Activated gamma-delta T cell treated with anti-CD3 and anti-CD28 coated beads, Interleukin-2, amount 50 U/mL, for 16 hours (primary cell): ENCODE measurements around the gene ACTRT2.

Experiments used
- DNase-seq: peaks from one replicate; pipeline ENCODE4 v3.0.0-alpha.2; 2020; ENCODE audit warnings: low read depth

Gene ACTRT2

GRCh38 chr1:3018576-3018975 is 2.7 kb upstream of the ACTRT2 start:
- DNase-seq: no peak

DNA sequence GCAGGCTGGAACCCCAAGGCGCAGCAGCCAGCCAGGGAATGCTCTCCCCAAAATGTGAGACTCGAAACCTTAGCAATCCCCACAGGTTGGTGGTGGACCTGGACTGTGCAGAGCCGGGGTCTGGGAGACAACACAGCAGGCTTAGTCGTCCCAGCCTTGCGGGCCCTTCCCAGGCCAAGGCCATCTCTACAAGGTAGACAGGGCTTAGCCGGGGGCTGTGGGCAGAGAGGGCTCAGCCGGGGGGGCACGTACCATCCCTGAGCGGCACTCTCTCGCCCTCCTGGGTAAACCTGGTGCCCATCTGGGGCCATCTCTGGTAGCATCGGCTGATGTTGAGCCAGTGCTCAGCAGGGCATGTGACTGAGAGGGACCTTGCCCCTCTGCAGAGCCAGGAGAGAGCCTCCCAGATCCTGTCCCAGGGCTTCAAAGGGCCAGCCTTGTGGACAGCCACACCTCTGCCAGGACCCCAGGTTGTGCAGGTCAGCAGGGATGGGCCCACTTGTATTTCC is 2.2 kb upstream of the ACTRT2 start:
- DNase-seq: no peak

DNA sequence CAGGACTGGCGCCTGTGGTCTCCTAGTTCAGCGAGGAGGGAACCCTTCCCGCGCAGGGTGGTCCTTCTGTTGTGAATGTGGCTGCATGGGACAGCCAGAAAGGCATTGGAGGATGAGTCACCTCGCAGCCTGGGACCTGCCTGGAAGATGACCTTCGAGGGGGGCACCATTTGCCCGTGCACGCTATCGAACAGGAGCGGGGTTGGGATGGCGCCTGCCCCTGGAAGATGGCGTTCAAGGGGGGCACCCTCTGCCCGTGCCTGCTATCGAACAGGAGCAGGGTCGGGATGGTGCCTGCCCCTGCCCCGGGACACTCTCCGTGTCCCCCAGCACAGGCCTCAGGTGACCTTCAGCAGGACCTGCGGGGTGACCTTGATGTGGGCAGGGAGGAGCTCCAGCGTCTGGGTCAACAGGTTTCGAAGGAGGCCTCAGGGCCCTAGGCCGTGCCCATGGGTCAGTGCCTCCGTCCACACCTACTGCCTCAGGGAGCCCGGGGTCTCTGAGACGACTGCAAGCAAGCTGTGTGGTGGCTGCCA is 1.7 kb upstream of the ACTRT2 start:
- no peak for DNase-seq

DNA sequence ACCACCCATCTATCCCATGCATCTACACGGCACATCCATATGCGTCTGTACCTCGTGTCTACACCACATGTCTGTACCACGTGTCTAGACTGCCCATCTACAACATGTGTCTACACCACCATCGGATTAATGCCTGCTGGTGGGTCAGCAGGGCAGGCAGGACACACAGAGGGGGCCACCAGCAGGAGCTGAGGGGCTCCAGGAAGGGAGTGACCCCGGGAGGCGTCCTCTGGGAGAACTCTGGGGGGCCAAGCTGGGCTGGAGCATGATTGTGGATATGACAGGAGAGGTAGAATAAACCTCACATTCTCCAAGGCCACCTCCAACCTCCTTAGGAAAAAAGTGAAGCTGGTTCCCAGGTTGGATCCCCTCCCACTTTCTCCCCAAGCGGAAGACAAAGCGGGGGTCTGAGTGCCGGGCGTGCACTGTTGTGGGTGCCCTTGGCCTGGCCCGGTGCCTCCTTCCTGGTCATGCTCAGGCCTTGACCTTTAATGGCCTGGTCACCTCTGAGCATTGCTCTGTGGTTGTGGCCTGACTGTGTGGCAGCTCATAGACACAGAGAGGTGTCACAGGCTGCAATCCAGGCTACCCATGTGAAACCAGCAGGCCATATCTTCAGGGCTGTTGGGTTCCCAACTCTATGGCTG is 881 bp upstream of the ACTRT2 start:
- DNase-seq: no peak

- DNase-seq: no peak
Measured at GRCh38 chr1:3021801-3022401, 634 bp downstream of the ACTRT2 start.

- no peak for DNase-seq
Measured at GRCh38 chr1:3022511-3022973, 1.3 kb downstream of the ACTRT2 start.

DNA sequence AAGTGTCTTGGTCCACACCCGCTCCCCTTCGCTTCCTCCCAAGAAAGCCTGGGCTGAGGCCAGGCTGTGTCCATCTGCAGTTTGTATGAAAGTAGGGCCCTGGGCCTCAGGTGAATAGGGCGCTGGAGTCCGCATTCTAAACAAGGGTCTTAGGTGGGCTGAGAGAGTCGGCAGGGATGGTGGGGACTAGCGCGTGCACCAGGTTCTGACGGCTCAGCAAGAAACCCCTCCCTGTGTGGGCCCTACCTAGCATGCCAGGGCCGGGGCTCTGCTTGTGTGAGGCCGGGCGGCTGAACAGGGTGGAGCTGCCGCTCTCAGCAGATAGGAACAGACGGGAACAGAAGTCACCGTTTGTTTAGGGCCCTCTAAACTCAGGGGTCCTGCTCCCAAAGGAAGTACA is 1.7 kb downstream of the ACTRT2 start:
- no peak for DNase-seq

GRCh38 chr1:3024019-3024418 is 2.8 kb downstream of the ACTRT2 start:
- no peak for DNase-seq

GRCh38 chr1:3024588-3024987 is 3.3 kb downstream of the ACTRT2 start:
- no peak for DNase-seq

DNA sequence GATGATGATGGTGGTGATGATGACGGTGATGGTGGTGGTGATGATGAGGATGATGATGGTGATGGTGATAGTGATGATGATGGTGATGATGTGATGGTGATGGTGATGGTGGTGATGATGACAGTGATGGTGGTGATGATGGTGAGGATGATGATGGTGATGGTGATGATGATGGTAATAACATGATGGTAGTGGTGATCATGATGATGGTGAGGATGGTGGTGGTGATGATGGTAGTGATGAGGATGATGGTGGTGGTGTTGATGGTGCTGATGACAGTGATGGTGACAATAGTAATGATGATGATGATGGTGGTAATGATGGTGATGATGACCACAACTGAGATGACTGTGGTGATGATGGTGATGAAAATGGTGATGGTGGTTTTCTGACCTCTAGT is 4.9 kb downstream of the ACTRT2 start:
- no peak for DNase-seq

- DNase-seq: no peak
Measured at GRCh38 chr1:3026581-3027391, 5.5 kb downstream of the ACTRT2 start.

DNA sequence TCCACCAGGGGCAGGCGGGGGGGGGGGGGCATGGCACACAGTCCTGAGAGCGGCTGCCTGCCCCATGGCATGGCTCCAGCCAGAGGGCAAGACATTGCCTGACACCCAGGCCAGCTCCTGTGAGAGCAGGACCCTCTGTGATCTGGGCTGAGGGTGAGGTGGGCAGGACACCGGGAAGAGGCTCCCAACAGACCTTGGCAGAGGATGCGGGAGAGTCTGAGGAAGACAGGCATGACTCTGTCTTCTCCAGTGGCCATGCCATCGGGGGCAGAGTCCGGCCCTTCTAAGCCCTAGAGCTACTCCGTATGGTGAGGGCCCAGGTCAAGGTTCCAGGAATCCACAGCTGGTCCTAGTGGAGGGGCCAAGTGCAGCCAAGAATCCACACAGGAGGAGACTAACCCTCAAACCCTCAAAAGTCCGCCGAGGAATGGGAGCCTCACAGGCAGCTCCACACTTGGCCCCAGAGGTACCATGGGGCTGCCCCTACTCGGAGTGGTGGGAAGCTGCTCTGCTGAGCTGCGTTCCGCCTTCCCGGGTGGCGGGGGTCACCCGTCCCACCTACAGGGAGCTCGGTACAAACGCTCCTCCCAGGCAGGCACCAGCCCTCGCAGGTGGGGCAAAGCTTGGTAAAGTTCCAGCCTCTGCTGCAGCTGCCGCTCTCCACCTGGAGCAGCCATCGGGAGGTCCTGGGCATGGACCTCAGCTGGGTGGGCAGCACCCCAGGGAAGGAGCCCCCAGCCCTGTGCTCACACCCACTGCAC is 6.5 kb downstream of the ACTRT2 start:
- DNase-seq: no peak

DNA sequence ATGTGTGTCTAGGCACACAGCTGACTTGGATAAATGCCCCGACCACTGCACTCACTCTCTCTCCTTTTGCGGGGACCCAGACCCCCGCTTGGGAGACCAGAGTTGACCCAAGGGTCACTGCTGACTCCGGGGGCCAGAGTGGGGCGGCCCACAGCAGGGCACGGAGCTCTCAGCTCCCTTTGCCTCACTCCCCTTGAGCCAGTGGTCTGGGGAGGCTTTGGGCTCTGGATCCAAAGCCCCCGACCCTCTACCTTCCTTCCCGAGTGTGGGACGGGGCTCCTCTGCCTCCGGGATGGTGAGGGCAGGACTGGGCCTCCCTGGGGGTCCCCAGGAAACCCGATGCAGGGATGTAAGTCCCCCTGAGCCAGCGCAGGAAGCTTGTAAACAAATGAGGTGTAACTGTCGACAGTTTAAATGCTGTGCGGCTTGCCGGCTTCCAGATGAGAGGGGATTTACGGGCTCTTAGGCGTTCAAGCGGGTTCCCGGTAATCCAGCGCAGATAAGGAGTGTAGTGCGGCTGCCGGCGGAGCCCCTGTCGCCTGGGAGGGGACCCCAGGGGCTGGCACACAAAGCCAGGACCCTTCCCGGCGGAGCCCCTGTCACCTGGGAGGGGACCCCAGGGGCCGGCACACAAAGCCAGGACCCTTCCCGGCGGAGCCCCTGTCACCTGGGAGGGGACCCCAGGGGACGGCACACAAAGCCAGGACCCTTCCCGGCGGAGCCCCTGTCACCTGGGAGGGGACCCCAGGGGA is 7.4 kb downstream of the ACTRT2 start:
- DNase-seq: no peak

- no peak for DNase-seq
Measured at GRCh38 chr1:3029481-3029961, 8.3 kb downstream of the ACTRT2 start.

DNA sequence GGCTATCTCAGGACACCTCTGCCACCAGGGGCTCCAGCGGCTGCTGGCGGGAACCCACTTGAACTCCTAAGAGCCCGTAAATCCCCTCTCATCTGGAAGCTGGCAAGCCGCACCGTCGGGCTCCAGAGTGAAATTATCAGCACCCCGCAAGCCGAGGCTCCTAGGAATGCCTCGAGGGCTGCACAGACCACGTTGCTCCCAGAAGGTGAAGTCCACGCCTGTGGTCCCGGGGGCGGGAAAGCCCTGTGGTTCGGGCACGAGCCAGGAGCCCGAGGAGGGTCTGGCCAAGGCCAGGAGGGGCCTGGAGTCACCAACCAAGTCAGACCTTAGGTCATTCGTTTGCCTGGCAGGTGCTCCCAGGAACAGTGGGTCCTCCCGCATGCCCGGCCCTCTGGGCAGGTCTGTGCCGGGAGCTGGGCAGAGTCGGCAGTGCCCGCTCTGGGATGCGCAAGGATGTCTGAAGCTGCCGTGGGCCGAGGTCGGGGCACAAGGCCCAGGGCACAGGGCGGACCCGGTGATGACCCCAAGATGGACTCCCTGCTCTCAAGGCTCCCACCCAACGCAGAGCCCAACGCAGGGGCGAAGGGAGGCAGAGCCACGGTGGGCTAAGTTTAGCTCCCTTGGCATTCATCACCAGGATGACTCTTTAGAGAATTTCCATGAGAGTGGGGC is 8.9 kb downstream of the ACTRT2 start:
- no peak for DNase-seq

DNA sequence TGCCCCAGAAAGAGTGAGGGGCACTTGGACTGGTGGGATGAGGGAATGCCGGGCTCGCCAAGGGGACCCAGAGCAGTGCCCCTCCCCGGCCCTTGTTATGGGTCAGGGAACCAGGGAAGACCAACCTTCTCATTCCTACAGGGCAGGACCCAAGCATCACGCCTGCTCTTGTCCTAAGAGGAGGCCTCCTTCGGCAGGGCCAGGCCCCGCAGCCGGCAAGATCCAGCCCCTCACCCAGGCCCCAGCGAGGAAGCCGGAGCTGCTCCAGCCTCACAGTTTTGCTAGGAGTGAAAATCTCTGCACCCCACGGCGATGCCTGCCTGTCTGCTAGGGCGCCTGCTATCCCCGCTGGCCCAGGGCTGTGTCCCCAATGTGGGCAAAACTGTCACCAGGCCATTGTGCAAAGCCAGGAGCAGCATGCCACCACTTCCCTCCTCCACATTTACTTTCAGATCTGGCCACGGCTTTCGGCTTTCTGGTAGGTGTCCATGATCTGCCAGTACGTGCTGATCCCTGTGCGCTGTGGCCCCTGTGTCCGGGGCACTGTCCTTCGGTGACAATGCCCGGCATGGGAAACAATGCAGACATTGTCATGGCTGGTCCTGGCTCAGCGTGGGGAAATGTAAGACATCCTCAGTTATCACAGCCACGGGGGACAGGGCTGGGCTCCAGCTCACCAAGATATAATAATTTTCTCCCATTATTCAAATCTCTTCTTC is 9.6 kb downstream of the ACTRT2 start:
- no peak for DNase-seq

DNA sequence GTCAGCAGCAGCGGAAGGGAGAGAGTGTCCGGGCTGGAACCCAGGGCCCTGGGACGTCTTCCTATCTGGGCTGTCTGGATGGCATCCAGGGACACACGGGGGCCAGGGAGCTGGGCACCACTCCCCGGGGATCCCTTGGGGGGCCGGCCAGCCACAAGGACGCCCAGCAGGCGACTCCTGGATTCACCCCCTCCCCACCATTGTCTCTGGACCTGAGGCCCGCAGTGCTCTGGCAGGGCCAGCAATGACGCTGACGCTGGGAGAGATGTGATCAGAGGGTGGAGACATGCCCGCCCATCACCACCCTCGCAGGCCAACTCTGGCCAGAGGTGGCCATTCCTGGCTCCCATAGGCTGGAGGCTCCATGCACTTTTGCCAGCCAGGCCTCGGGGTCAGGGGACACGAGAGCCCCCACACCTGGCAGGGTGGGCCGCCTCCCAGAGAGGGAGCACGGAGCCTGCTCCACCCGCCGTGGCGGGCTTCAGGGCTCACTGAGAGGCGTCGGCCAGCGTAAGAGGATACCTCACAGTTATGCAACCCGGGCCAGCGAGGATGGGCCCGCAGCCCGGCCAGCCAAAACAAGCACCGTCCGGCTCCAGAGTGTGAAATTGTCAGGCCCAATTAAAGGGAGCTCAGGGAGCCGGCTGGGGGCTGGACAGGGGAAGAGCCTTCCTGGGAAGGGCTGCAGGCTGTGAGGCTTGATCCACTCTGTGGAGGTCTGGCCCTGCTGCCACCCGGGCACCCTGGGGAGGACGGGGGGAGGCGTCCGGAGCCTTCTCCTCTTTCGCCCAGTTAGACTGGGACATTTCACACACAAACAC is 10.3 kb downstream of the ACTRT2 start:
- no peak for DNase-seq

GRCh38 chr1:3032371-3033039 is 11.2 kb downstream of the ACTRT2 start:
- DNase-seq: no peak
